ENCODE data around the gene MT4.

DNA sequence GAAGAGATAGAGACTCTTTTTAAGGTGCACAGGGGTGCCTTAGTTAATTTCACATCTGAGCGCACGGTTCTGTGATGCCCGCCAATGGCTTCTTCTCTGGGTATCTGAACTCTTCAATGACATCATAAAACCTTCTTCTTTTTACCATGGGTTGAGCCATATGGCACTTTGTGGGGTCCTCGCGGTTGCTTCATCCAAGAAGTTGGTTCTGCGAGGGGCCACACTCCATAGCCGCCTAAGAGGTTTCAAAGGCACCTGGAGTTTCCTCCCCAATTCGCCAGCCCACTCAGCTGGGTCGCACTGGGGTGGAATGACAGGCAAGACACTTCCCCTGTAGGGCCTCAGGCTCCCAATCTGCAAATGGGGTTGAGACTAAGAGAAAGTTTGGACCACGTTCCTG is 10.4 kb upstream of the MT4 start:
- no peak for TF ChIP-seq CTBP1 (IDR thresholded peaks at IDR 0.05; ENCODE audit: borderline replicate concordance)
- TF ChIP-seq, protein P1, sequence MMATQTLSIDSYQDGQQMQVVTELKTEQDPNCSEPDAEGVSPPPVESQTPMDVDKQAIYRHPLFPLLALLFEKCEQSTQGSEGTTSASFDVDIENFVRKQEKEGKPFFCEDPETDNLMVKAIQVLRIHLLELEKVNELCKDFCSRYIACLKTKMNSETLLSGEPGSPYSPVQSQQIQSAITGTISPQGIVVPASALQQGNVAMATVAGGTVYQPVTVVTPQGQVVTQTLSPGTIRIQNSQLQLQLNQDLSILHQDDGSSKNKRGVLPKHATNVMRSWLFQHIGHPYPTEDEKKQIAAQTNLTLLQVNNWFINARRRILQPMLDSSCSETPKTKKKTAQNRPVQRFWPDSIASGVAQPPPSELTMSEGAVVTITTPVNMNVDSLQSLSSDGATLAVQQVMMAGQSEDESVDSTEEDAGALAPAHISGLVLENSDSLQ (IDR thresholded peaks at IDR 0.05): no peak
- TF ChIP-seq BHLHE40 (IDR thresholded peaks at IDR 0.05; ENCODE audit: borderline replicate concordance): no peak
